SIG-M5 treated with dmso at 0.1 percent for 504 hours (cell line): Measurements from ENCODE around the gene NDUFA12.
"Not testable (repeated sequence)": the region's sequence is repeated elsewhere in the genome, so short reads cannot be mapped to it uniquely, and the experiment has no call there.

Experiments used
- DNase-seq: peaks from one replicate; lab custom pipeline; 2025; ENCODE audit not compliant: unreplicated experiment; lab: John Stamatoyannopoulos, UW

The NDUFA12 gene

DNA sequence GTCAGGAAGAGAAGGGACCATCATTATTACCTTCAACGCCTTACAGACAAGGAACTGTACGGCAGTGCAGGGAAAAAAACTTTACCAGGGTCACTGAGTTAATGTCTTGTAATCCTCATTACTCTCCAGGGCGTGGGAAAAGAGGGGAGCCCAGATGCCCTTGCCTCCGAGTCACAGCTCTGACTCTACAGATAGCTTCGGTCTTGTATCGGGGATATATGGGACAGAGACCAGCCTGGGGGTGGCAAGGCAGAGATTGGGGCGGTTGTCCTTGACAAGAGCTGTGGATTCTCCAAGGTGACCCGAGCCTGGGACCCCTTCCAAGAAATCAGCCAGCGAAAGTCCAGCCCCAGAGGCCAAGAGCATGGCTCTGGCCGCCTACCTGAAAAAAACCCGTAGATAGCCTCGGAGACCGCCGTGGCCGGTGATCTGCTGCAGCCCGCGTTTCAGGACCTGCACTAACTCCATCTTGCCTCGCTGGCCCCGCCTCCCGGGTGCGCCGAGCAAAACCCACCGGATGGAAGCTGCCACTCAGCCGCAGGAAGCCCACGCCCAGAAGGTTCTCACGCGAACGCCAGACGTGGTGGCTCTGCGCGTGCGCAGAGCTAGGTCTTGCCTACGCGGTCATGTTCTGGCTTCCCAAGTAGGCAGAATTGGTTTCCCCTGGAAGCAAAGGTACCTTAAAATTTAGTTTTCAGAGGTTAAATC, at the start of gene NDUFA12:
NDUFA12 (minus strand) TSS at position 485 of the 708 bp plus-strand sequence; CDS start at position 468, 17 bp downstream.
- DNase-seq = peak; percentile 95

DNA sequence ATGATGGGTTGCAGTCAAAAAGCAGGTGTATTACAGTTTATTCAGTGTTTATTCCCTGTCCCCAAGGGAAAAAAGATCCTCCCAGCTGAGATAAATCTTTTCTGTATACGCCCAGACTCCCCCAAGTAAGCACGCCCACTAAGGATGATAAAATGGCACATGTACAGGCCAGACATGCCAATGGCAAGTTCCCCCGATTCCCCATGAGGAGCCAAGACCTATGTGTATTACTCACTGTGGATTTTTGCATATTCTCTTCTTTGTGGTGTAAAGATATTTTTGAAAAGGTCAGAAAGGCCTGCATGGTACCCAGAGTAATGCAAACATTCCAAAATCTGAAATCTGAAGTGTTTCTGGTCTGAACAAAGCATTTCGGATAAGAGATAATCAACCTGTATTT, 47.7 kb upstream of the NDUFA12 start:
- no peak for DNase-seq

DNA sequence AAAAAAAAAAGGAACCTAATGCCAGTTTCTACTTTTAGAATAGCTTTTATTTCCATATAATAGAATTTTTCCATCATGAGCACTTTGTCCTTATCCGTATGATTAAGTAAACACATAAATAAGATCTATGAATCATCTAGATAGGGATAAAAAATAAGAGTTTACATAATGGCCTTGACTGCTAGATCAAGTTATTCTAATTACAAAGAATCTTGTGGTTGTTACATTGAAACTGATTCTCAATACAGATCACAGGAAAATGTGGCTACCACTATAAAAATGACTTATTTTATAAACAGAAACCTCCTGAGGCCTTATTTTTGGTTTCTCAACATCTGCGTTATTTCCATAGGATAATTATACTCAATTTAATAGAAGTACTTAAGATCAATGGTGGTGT, 34.4 kb upstream of the NDUFA12 start:
- DNase-seq = no peak

DNA sequence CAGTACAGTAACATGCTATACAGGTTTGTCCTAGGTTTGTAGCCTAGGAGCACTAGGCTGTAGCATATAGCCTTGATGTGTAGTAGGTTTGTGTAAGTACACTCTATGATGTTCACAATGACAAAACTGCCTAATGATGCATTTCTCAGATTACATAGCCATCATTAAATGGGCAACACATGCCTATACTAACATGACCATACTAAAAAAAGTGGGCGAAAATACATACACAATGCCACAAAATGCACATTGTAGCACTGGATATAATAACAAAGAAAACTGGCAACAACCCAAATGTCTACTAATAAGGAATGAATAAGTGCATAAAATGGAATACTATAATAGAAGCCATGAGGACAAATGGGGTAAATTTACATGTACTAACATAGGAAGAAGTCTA, 31.3 kb upstream of the NDUFA12 start:
- no peak for DNase-seq

DNA sequence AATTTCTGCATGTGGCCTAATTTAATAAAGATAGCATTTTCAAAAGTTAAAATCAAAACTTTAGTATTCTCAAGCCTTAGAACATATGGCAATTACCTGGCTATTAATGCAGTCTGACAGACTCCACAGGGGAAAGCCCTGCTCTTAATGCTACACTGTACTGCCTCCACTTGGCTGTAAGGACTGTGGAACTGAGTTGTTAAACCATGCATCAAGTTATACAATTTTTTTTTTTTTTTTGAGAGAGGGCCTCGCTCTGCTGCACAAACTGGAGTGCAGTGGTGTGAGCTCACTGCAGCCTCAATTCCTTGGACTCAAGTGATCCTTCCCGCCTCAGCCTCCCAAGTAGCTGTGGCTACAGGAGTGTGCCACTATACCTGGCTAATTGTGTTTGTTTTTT, 19.0 kb upstream of the NDUFA12 start:
- DNase-seq = no peak

DNA sequence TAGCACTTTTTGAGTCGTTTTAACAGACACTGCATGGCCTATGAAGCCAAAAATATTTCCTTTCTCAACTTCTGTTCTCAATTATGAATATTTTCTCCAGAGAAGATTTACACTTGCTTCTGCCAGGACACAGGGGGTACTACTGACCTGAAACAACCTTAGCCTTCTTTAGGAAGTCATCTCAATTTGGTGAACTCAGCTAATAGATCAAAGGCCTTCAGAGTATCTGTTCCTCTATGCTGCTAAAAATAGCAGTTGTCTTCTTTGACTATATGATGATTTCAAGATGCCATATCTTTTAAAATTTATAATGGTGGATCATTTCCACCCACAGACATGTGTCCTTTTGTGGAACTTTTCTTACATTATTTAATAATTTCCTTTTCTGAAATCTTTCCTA, 14.0 kb upstream of the NDUFA12 start:
- DNase-seq = no peak

DNA sequence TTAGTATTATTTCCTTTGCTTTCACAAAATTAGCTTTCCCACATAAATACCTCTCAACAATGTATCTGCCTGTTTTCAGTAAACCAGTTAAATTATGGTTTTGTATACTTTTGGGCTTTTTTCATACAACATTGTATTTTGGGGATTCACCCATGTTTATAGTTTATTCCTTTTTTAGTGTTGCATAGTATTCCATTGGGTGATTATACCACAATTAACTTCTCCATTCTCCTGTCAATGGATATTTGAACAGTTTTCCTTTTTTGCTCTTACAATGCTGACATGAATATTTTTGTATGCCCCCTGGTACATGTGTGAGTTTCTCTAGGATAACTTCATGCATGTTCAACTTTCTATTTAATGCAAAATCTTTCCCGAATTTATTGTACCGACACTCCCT, 12.6 kb upstream of the NDUFA12 start:
- no peak for DNase-seq

DNA sequence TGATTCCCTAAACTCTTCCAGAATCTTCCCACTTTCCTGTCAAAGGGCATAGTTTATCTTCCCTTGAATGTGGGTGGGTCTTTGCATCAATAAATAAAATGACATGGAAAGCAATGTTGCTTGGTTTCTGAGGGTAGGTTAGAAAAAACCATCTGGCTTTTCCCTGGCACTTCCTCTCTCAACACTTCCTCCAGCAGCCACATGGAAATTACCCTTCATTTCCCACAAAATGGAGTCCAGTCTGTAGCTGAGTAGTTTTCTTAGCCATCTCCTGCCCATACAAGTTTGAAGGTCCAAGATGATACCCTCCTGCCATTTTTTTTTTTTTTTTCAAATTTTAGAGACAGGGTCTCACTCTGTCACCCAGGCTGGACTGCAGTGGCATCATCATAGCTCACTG, 11.1 kb upstream of the NDUFA12 start:
- DNase-seq = peak; percentile 8

DNA sequence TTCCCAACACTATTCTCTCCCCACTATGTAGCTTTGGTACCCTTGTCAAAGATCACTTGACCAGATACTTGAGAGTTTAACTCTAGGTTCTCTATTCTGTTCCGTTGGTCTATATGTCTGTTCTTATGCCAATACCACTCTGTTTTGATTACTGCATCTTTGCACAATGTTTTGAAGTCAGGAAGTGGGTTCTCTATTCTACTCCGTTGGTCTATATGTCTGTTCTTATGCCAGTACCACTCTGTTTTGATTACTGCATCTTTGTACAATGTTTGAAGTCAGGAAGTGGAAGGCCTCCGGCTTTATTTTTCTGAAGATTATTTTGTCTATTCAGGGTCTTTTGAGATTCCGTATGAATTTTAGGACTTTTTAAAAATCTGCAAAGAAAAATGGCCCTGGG, 2.7 kb upstream of the NDUFA12 start:
- DNase-seq = no peak

DNA sequence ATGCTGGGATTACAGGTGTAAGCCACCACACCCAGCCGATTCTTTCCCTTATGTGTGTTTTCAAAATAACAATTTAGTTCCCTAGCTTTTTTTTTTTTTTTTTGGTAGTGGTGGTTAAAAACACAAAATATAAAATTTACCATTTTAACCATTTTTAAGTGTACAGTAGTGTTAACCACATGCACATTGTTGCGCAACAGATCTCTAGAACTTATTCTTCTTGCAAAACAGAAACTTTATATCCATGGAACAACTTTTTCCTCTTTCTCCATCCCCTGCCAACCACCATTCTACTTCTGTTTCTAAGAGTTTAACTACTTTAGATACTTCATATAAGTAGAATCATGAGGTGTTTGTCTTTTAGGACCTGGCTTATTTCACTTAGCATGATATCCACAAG, 1.1 kb upstream of the NDUFA12 start:
- peak; percentile 90 for DNase-seq

DNA sequence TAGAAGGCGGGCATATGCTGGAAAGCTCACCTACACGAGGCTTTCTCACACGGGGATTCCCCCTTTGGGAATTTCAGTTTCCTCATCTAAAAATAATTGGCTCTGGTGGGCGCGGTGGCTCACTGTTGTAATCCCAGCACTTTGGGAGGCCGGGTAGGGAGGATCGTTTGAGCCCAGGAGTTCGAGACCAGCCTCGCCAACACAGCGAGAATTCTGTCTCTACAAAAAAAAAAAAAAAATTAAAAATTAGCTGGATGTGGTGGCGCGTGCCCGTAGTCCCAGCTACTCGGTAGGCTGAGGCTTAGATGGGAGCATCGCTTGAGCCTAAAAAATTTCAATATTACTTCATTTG, 400 bp upstream of the NDUFA12 start:
- DNase-seq = no peak

DNA sequence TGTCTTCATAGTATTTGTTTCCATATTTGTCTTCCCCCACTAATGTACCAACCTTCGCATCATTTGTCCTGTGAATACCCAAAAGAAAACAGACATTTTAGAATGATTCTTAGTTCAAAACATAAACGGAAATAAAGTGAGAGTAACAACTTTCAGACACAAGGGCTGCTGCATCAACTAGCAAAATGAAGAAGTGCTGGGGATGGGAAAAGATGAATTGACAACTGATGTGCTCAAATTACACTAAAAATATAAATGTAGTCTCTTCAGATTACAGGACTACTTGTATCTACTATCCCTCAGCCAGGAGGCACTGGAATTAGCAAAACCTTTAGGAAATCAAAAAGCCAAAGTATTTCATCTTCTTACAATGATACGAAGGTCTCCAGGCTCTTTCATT, 743 bp downstream of the NDUFA12 start:
- DNase-seq = peak; percentile 40

DNA sequence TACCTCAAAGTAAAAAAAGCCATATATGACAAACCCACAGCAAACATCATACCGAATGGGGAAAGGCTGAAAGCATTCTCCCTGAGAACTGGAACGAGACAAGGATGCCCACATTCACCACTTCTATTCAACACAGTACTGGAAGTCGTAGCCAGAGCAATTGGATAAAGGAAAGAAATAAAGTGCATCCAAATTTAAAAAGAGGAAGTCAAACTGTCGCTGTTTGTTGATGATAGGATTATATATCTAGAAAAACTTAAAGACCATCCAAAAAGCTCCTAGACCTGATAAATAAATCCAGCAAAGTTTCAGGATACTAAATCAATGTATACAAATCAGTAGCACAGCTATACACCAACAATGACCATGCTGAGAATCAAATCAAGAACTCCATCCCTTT, 5.2 kb downstream of the NDUFA12 start:
- no peak for DNase-seq

DNA sequence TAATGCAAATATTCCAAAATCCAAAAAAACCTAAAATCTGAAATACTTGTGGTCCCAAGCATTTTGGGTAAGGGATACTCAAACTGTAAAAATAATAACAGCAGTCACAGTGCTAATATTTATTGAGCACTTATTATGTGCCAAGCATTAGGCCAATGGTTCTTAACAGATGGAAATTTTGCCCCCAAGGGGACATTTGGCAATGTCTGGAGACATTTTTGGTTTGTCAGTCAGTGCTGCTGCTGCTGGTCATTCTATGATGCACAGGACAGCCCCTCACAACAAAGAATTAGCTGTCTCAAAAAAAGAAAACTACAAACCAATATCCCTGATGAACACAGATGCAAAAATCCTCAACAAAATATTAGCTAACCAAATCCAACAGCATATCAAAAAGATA, 5.8 kb downstream of the NDUFA12 start:
- DNase-seq = no peak

DNA sequence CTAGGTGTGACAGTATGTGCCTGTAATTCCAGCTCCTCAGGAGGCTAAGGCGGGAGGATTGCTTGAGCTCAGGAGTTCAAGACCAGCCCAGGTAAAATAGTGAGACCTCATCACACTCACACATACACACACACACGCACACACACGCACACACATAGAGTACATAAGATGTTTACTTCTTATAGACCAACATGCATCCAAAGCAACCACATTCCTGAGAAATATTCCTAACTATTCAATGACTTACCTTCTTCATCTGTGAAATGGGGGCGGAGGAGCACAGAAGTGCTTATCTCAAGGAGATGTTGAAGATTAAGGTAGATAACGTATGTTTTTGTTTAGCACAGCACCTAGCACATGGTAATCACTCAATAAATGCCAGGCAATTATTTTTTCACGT, 6.4 kb downstream of the NDUFA12 start:
- DNase-seq = no peak

DNA sequence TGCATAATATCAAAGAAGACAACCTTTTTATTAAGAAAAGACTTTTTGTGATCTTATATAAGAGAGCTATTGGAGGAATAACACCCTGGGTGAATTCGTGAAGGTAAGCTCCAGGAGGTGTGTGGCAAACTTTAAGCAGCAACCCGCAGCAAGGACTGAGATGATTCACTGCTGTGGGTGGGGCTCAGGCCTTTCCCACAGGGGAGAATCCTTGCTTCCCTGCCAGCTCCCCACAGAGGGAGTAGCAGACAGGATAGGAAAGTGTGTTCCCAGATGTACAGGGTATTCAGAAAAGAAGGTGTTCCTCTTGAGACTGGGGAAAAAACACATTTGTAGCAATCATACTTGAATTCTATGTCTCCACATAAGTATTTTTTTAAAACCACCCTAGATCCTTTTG, 9.2 kb downstream of the NDUFA12 start:
- DNase-seq = no peak

DNA sequence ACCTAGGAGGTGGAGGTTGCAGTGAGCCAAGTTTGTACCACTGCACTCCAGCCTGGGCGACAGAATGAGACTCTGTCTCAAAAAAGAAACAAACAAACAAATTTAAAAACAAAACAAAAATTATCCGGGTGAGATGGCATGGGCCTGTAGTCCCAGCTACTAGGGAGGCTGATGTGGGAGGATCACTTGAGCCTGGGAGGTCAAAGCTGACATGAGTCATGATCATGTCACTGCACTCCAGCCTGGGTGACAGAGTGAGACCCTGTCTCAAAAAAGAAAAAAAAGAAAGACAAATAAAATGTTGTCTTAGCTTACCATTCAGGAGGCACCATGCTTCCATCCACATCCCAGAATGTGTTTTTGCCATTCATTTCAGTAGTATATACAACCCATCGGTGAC, 9.6 kb downstream of the NDUFA12 start:
- not testable (repeated sequence) for DNase-seq

DNA sequence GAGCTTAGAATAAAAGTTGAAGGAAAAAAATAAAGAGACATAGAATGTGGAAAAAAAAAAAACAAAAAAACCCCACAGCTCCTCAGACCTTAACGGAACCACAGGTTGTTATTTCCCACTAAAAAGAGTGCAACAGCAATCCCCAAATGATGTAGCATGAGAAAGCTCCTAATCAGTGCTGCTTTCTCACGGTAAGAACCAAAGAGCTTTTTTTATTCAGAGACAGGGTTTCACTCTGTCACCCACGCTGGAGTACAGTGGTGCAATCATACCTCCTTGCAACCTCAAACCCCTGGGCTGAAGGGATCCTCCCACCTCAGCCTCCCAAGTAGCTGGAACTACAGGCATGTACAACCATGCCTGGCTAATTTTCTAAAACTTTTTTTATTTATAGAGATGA, 13.3 kb downstream of the NDUFA12 start:
- no peak for DNase-seq

DNA sequence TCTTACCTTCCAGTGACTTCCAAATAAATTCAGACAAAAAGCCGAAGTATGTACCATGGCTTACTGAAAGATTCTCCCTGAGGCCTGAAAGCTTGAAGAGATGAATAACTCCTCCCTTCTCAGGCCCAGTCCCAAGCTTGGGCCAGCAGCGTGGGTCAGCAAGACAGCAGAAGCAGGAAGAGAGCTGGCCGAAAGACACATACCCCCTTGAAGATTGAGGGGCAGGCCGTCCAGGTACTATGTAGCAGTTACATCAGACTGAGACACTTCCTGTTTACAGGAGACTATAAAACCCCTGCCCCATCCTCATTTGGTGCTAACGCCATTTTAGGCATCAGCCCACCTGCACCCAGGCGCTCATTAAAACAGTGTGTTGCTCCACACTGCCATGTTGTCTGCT, 15.0 kb downstream of the NDUFA12 start:
- no peak for DNase-seq

DNA sequence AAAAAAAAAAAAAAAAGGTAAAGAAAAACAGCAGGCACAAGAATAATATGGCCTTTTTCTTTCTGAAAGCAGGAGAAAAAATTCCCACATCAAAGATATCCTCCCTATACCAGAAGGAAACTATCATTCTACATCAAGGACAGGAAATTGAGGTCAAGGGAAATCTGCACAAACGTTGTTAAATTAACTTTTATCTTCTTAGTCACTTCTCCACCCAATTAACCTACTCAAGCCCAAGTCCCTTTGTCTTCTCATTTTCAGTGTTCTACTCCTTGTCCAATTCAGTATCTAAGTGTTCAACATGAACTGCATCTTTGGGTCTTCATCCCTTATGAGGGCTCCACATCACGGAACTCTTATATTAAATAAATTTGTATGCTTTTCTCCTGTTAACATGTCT, 15.7 kb downstream of the NDUFA12 start:
- DNase-seq = no peak

DNA sequence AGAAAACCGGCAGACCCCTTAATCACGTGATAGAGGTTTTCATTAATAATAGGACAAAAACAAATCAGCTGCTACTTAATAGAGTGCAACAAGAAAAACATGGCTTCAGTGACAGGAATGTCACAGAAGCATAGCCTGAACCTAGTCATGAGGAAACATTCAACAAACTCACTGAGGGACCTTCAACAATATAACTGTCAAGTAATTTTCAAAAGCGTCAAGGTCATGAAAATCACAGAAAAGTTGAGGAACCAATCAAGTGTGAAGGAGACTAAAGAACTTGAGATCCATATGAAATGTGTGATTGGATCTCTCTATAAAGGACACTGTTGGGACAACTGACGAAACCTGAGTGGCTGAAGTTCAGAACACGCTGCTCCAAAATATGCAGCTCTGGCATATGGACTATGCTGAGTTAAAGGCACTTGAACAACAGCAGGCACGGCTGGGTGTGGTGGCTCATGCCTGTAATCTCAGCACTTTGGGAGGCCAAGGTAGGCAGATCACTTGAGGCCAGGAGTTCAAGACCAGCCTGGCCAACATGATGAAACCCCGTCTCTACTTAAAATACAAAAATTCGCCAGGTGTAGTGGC, 16.3 kb downstream of the NDUFA12 start:
- no peak for DNase-seq

DNA sequence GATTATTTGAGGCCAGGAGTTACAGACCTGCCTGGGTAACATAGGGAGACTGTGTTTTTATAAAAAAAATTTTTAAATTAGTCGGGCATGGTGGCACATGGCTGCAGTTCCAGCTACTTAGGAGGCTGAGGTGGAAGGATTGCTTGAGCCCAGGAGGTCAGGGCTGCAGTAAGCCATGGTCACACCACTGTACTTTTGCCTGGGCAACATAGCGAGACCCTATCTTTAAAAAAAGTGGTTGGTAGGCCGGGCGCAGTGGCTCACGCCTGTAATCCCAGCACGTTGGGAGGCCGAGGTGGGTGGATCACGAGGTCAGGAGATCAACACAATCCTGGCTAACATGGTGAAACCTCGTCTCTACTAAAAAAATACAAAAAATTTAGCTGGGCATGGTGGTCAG, 18.4 kb downstream of the NDUFA12 start:
- not testable (repeated sequence) for DNase-seq

DNA sequence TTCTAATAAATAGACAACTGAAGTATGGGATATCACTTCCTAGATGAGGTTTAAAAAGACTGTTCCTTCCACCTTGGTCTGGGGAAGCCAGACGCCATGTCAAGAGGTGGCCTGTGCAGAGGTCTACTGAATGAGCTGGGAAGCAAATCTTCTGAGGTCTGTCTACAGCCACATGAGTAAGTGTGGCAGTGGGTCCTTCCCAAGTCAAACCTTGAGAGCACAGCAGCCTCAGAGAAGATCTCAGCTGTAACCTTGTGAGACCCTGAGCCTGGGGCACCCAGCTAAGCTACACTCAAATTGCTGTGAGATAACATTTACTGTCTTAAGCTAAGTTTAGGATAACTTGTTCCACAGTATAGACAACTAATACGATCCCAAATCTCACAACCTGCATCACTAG, 20.2 kb downstream of the NDUFA12 start:
- no peak for DNase-seq
